IMR-90 (cell line): ENCODE measurements around the gene NBPF1. TPM values are rescaled to one million over a fixed set of nuclear protein-coding genes. Genes with fewer than 3 reads are reported as not detected.
"Not testable (repeated sequence)": the region's sequence is repeated elsewhere in the genome, so short reads cannot be mapped to it uniquely, and the experiment has no call there.

Source experiments
- ATAC-seq: fragments of 200-7000 bp; cut with Tn5 transposase; 2 replicates; pipeline ENCODE4 v1.9.1; 2020; ENCODE audit warnings: low read depth, mild to moderate bottlenecking, moderate library complexity
- BruUV-seq: library from RNA; stranded (reverse); fragments of 400-500 nt; replicated peaks from 2 replicates; lab custom pipeline; 2021; lab: Mats Ljungman, UMichigan
- CTCF ChIA-PET: fragments of 300-600 bp; formaldehyde crosslinking; extraction: SDS; loops from one replicate; lab custom pipeline; 2021; ENCODE audit warnings: antibody characterized with exemption; lab: Yijun Ruan, JAX
- POLR2A ChIA-PET: fragments of 300-600 bp; sonication (Branson Sonifier 250); formaldehyde crosslinking; loops from one replicate; lab custom pipeline; 2022; ENCODE audit warnings: antibody characterized with exemption; ENCODE audit not compliant: unreplicated experiment; lab: Charles Lee
- DNase-seq: peaks from one replicate; pipeline ENCODE4 v3.0.0; 2013
- H2AFZ ChIP-seq: replicated peaks from 2 replicates; pipeline ENCODE3; 2013; ENCODE audit warnings: low read length, mild to moderate bottlenecking; ENCODE audit not compliant: poor library complexity
- H2AK5ac ChIP-seq: 2 replicates; pipeline ENCODE4 v1.6.1; 2013; ENCODE audit warnings: low read depth, low read length, inconsistent platforms
- H2AK9ac ChIP-seq: replicated peaks from 2 replicates; pipeline ENCODE3; 2013; ENCODE audit warnings: mild to moderate bottlenecking, low read depth, low read length, moderate library complexity; ENCODE audit not compliant: poor library complexity
- H2BK120ac ChIP-seq: 2 replicates; pipeline ENCODE4 v1.6.1; 2013; ENCODE audit warnings: low read depth, low read length, inconsistent platforms
- H2BK15ac ChIP-seq: 3 replicates; pipeline ENCODE4 v1.6.1; 2013; ENCODE audit warnings: low read depth, low read length, inconsistent platforms
- H2BK20ac ChIP-seq: 2 replicates; pipeline ENCODE4 v1.6.1; 2013; ENCODE audit warnings: low read depth, mild to moderate bottlenecking, inconsistent platforms, low read length, moderate library complexity
- H2BK5ac ChIP-seq: 2 replicates; pipeline ENCODE4 v1.6.1; 2013; ENCODE audit warnings: mild to moderate bottlenecking, low read depth, low read length, inconsistent platforms; ENCODE audit not compliant: poor library complexity, severe bottlenecking
- H3K14ac ChIP-seq: replicated peaks from 2 replicates; pipeline ENCODE4 v1.6.1; 2013; ENCODE audit warnings: low read depth, low read length, inconsistent platforms
- H3K18ac ChIP-seq: 2 replicates; pipeline ENCODE4 v1.6.1; 2013; ENCODE audit warnings: low read depth, low read length, control low read depth
- H3K23ac ChIP-seq: 2 replicates; pipeline ENCODE4 v1.6.1; 2013; ENCODE audit warnings: low read depth, low read length, inconsistent platforms
- H3K27ac ChIP-seq: 2 replicates; pipeline ENCODE4 v1.5.1; 2013; ENCODE audit warnings: mild to moderate bottlenecking, control low read depth, low read length; ENCODE audit not compliant: insufficient read depth
- H3K27me3 ChIP-seq: 2 replicates; pipeline ENCODE4 v1.6.1; 2013; ENCODE audit warnings: low read length; ENCODE audit not compliant: control insufficient read depth, insufficient read depth
- H3K36me3 ChIP-seq: 2 replicates; pipeline ENCODE4 v1.6.1; 2013; ENCODE audit warnings: low read length, mixed read lengths; ENCODE audit not compliant: control insufficient read depth, insufficient read depth
- H3K4ac ChIP-seq: 2 replicates; pipeline ENCODE4 v1.6.1; 2013; ENCODE audit warnings: low read depth, low read length, inconsistent platforms
- H3K4me1 ChIP-seq: 2 replicates; pipeline ENCODE4 v1.6.1; 2013; ENCODE audit warnings: low read length, mixed read lengths; ENCODE audit not compliant: control insufficient read depth, insufficient read depth
- H3K4me2 ChIP-seq: 2 replicates; pipeline ENCODE4 v1.6.1; 2013; ENCODE audit warnings: low read depth, mild to moderate bottlenecking, control low read depth, low read length, moderate library complexity
- H3K4me3 ChIP-seq: 2 replicates; pipeline ENCODE4 v1.5.1; 2013; ENCODE audit warnings: low read depth, mild to moderate bottlenecking, control low read depth, low read length, moderate library complexity; ENCODE audit not compliant: insufficient read depth
- H3K56ac ChIP-seq: 2 replicates; pipeline ENCODE4 v1.6.1; 2013; ENCODE audit warnings: low read length, inconsistent platforms; ENCODE audit not compliant: insufficient read depth; ENCODE audit errors: extremely low read depth
- H3K79me1 ChIP-seq, 2 experiments: 2 replicates each; pipeline ENCODE4 v1.6.1; 2013; ENCODE audit warnings: low read length in 2 of 2, inconsistent platforms in 1 of 2, low read depth in 1 of 2
- H3K9ac ChIP-seq: 2 replicates; pipeline ENCODE4 v1.6.1; 2013; ENCODE audit warnings: low read depth, low read length, control low read depth
- H3K9me1 ChIP-seq: 2 replicates; pipeline ENCODE4 v1.6.1; 2013; ENCODE audit warnings: low read length, inconsistent platforms; ENCODE audit not compliant: insufficient read depth
- H3K9me3 ChIP-seq: 2 replicates; pipeline ENCODE4 v1.6.1; 2013; ENCODE audit warnings: low read length; ENCODE audit not compliant: control insufficient read depth, insufficient read depth
- H4K20me1 ChIP-seq: 2 replicates; pipeline ENCODE4 v1.6.1; 2013; ENCODE audit warnings: low read length, inconsistent platforms; ENCODE audit not compliant: insufficient read depth
- H4K5ac ChIP-seq: 2 replicates; pipeline ENCODE4 v1.6.1; 2013; ENCODE audit warnings: mild to moderate bottlenecking, low read depth, low read length, control low read depth
- H4K8ac ChIP-seq, 2 experiments: 2 replicates each; pipeline ENCODE4 v1.6.1; 2013; ENCODE audit warnings: low read depth in 2 of 2, low read length in 2 of 2, control low read depth in 1 of 2, inconsistent platforms in 1 of 2
- H4K91ac ChIP-seq: 2 replicates; pipeline ENCODE4 v1.6.1; 2013; ENCODE audit warnings: low read depth, low read length, inconsistent platforms; ENCODE audit not compliant: insufficient read depth
- whole genome bisulfite sequencing, 2 experiments: methylation state at CpG; one replicate each; pipeline versions ENCODE4 v1.1.5 to v1.1.7; 2013; ENCODE audit warnings: missing lambda C conversion rate in 2 of 2; ENCODE audit not compliant: insufficient read length in 1 of 2; ENCODE audit errors: extremely low coverage in 2 of 2; 5-methylcytosine and 5-hydroxymethylcytosine counted together
- dilution Hi-C: fragments of 300-500 bp; cut with HindIII; formaldehyde crosslinking; loops from one replicate; pipeline ENCODE4 v1.14.3; 2018; ENCODE audit warnings: low sequenced_read_pairs; ENCODE audit not compliant: unreplicated experiment
- in situ Hi-C: fragments of 300-500 bp; cut with MboI; formaldehyde crosslinking; loops from 3 replicates; pipeline ENCODE4 v1.14.3; 2019; ENCODE audit warnings: low sequenced_read_pairs, inconsistent platforms, mixed read lengths
- intact Hi-C: fragments of 100-400 bp; cut with micrococcal nuclease; formaldehyde crosslinking; loops from 2 replicates; pipeline ENCODE4 v1.10.0; 2022
- polyA plus RNA-seq, 3 experiments: library from polyadenylated mRNA; depleted of rRNA; stranded (reverse); fragments of >200 nt; gene quantifications; 2 replicates each; pipeline ENCODE4 v1.2.3, GENCODE V29; 2012; ENCODE audit warnings: low replicate concordance in 1 of 3
- total RNA-seq: library from RNA; depleted of rRNA; stranded (reverse); fragments of >200 nt; gene quantifications from 2 replicates; pipeline ENCODE4 v1.2.3, GENCODE V29; 2012

NBPF1 gene
- total and polyA plus RNA-seq, 2 of the 4 experiments (the other 2 are of a cell fraction) = 18.8 to 25.3 TPM

GRCh38 chr1:16532235-16532991, 81.0 kb downstream of the NBPF1 start:
- H3K27ac ChIP-seq, H3K4me2 ChIP-seq, H3K56ac ChIP-seq, H3K9ac ChIP-seq, H2AFZ ChIP-seq, H3K18ac ChIP-seq, intact Hi-C loops, H2AK9ac ChIP-seq, POLR2A ChIA-PET, DNase-seq, dilution Hi-C loops, H4K8ac ChIP-seq, H3K23ac ChIP-seq, CTCF ChIA-PET, H4K91ac ChIP-seq, H2BK20ac ChIP-seq, H3K4me1 ChIP-seq, H3K36me3 ChIP-seq, H2AK5ac ChIP-seq, H3K4me3 ChIP-seq, BruUV-seq, H4K5ac ChIP-seq, H2BK15ac ChIP-seq, H3K79me1 ChIP-seq, H2BK5ac ChIP-seq, H3K9me3 ChIP-seq, H4K20me1 ChIP-seq, H3K14ac ChIP-seq, H2BK120ac ChIP-seq, H3K4ac ChIP-seq, H3K9me1 ChIP-seq, in situ Hi-C loops, ATAC-seq: not testable (repeated sequence)
- WGBS, 2 experiments = 40% methylated on average over 4 of the region's 32 CpGs; no CpG with 5 or more reads in 1 of the 2 experiments
- peaks cover 17% of the 10 kb centered on the region for H3K27me3 ChIP-seq

GRCh38 chr1:16528338-16528737, 85.0 kb downstream of the NBPF1 start:
- H3K23ac ChIP-seq, intact Hi-C loops, ATAC-seq, H3K56ac ChIP-seq, H3K9me1 ChIP-seq, CTCF ChIA-PET, H2AK9ac ChIP-seq, DNase-seq, H3K9me3 ChIP-seq, H3K4ac ChIP-seq, H3K4me3 ChIP-seq, H4K5ac ChIP-seq, H2BK20ac ChIP-seq, H2BK15ac ChIP-seq, H3K4me2 ChIP-seq, dilution Hi-C loops, BruUV-seq, POLR2A ChIA-PET, H2BK5ac ChIP-seq, in situ Hi-C loops, H3K27ac ChIP-seq, H2AFZ ChIP-seq, H3K14ac ChIP-seq, H3K4me1 ChIP-seq, H3K36me3 ChIP-seq, H4K20me1 ChIP-seq, H2AK5ac ChIP-seq, H2BK120ac ChIP-seq, H3K9ac ChIP-seq, H4K8ac ChIP-seq, H3K18ac ChIP-seq, H3K79me1 ChIP-seq, H4K91ac ChIP-seq: not testable (repeated sequence)
- peaks cover 16% of the 10 kb centered on the region for H3K27me3 ChIP-seq
- WGBS, 2 experiments = no CpG with 5 or more reads among the region's 3 CpGs
